IMR-90 (cell line): Measurements from ENCODE around the gene OR4K13. TPM values are rescaled to one million over a fixed set of nuclear protein-coding genes. Genes with fewer than 3 reads are reported as not detected.

Experiments used
- ATAC-seq: fragments of 200-7000 bp; cut with Tn5 transposase; 2 replicates; pipeline ENCODE4 v1.9.1; 2020; ENCODE audit warnings: low read depth, mild to moderate bottlenecking, moderate library complexity
- BruUV-seq: library from RNA; stranded (reverse); fragments of 400-500 nt; replicated peaks from 2 replicates; lab custom pipeline; 2021; lab: Mats Ljungman, UMichigan
- CTCF ChIA-PET: fragments of 300-600 bp; formaldehyde crosslinking; extraction: SDS; loops from one replicate; lab custom pipeline; 2021; ENCODE audit warnings: antibody characterized with exemption; lab: Yijun Ruan, JAX
- POLR2A ChIA-PET: fragments of 300-600 bp; sonication (Branson Sonifier 250); formaldehyde crosslinking; loops from one replicate; lab custom pipeline; 2022; ENCODE audit warnings: antibody characterized with exemption; ENCODE audit not compliant: unreplicated experiment; lab: Charles Lee
- DNase-seq: peaks from one replicate; pipeline ENCODE4 v3.0.0; 2013
- H2AFZ ChIP-seq: replicated peaks from 2 replicates; pipeline ENCODE3; 2013; ENCODE audit warnings: low read length, mild to moderate bottlenecking; ENCODE audit not compliant: poor library complexity
- H2AK5ac ChIP-seq: 2 replicates; pipeline ENCODE4 v1.6.1; 2013; ENCODE audit warnings: low read depth, low read length, inconsistent platforms
- H2AK9ac ChIP-seq: replicated peaks from 2 replicates; pipeline ENCODE3; 2013; ENCODE audit warnings: mild to moderate bottlenecking, low read depth, low read length, moderate library complexity; ENCODE audit not compliant: poor library complexity
- H2BK120ac ChIP-seq: 2 replicates; pipeline ENCODE4 v1.6.1; 2013; ENCODE audit warnings: low read depth, low read length, inconsistent platforms
- H2BK15ac ChIP-seq: 3 replicates; pipeline ENCODE4 v1.6.1; 2013; ENCODE audit warnings: low read depth, low read length, inconsistent platforms
- H2BK20ac ChIP-seq: 2 replicates; pipeline ENCODE4 v1.6.1; 2013; ENCODE audit warnings: low read depth, mild to moderate bottlenecking, inconsistent platforms, low read length, moderate library complexity
- H2BK5ac ChIP-seq: 2 replicates; pipeline ENCODE4 v1.6.1; 2013; ENCODE audit warnings: mild to moderate bottlenecking, low read depth, low read length, inconsistent platforms; ENCODE audit not compliant: poor library complexity, severe bottlenecking
- H3K14ac ChIP-seq: replicated peaks from 2 replicates; pipeline ENCODE4 v1.6.1; 2013; ENCODE audit warnings: low read depth, low read length, inconsistent platforms
- H3K18ac ChIP-seq: 2 replicates; pipeline ENCODE4 v1.6.1; 2013; ENCODE audit warnings: low read depth, low read length, control low read depth
- H3K23ac ChIP-seq: 2 replicates; pipeline ENCODE4 v1.6.1; 2013; ENCODE audit warnings: low read depth, low read length, inconsistent platforms
- H3K27ac ChIP-seq: 2 replicates; pipeline ENCODE4 v1.5.1; 2013; ENCODE audit warnings: mild to moderate bottlenecking, control low read depth, low read length; ENCODE audit not compliant: insufficient read depth
- H3K27me3 ChIP-seq: 2 replicates; pipeline ENCODE4 v1.6.1; 2013; ENCODE audit warnings: low read length; ENCODE audit not compliant: control insufficient read depth, insufficient read depth
- H3K36me3 ChIP-seq: 2 replicates; pipeline ENCODE4 v1.6.1; 2013; ENCODE audit warnings: low read length, mixed read lengths; ENCODE audit not compliant: control insufficient read depth, insufficient read depth
- H3K4ac ChIP-seq: 2 replicates; pipeline ENCODE4 v1.6.1; 2013; ENCODE audit warnings: low read depth, low read length, inconsistent platforms
- H3K4me1 ChIP-seq: 2 replicates; pipeline ENCODE4 v1.6.1; 2013; ENCODE audit warnings: low read length, mixed read lengths; ENCODE audit not compliant: control insufficient read depth, insufficient read depth
- H3K4me2 ChIP-seq: 2 replicates; pipeline ENCODE4 v1.6.1; 2013; ENCODE audit warnings: low read depth, mild to moderate bottlenecking, control low read depth, low read length, moderate library complexity
- H3K4me3 ChIP-seq: 2 replicates; pipeline ENCODE4 v1.5.1; 2013; ENCODE audit warnings: low read depth, mild to moderate bottlenecking, control low read depth, low read length, moderate library complexity; ENCODE audit not compliant: insufficient read depth
- H3K56ac ChIP-seq: 2 replicates; pipeline ENCODE4 v1.6.1; 2013; ENCODE audit warnings: low read length, inconsistent platforms; ENCODE audit not compliant: insufficient read depth; ENCODE audit errors: extremely low read depth
- H3K79me1 ChIP-seq, 2 experiments: 2 replicates each; pipeline ENCODE4 v1.6.1; 2013; ENCODE audit warnings: low read length in 2 of 2, inconsistent platforms in 1 of 2, low read depth in 1 of 2
- H3K9ac ChIP-seq: 2 replicates; pipeline ENCODE4 v1.6.1; 2013; ENCODE audit warnings: low read depth, low read length, control low read depth
- H3K9me1 ChIP-seq: 2 replicates; pipeline ENCODE4 v1.6.1; 2013; ENCODE audit warnings: low read length, inconsistent platforms; ENCODE audit not compliant: insufficient read depth
- H3K9me3 ChIP-seq: 2 replicates; pipeline ENCODE4 v1.6.1; 2013; ENCODE audit warnings: low read length; ENCODE audit not compliant: control insufficient read depth, insufficient read depth
- H4K20me1 ChIP-seq: 2 replicates; pipeline ENCODE4 v1.6.1; 2013; ENCODE audit warnings: low read length, inconsistent platforms; ENCODE audit not compliant: insufficient read depth
- H4K5ac ChIP-seq: 2 replicates; pipeline ENCODE4 v1.6.1; 2013; ENCODE audit warnings: mild to moderate bottlenecking, low read depth, low read length, control low read depth
- H4K8ac ChIP-seq, 2 experiments: 2 replicates each; pipeline ENCODE4 v1.6.1; 2013; ENCODE audit warnings: low read depth in 2 of 2, low read length in 2 of 2, control low read depth in 1 of 2, inconsistent platforms in 1 of 2
- H4K91ac ChIP-seq: 2 replicates; pipeline ENCODE4 v1.6.1; 2013; ENCODE audit warnings: low read depth, low read length, inconsistent platforms; ENCODE audit not compliant: insufficient read depth
- BHLHE40 ChIP-seq: fragments of 150-350 bp; IDR thresholded peaks from 2 replicates; pipeline ENCODE4 v1.6.1; 2016; ENCODE audit warnings: mild to moderate bottlenecking, low read depth, low read length
- CHD1 ChIP-seq: IDR thresholded peaks from 2 replicates; pipeline ENCODE4 v1.6.1; 2012; ENCODE audit warnings: low read depth, low read length, improper control_type of control experiment
- CTCF ChIP-seq: conservative IDR thresholded peaks from 2 replicates; pipeline ENCODE4 v1.5.1; 2012; ENCODE audit warnings: mild to moderate bottlenecking, low read depth, low read length, improper control_type of control experiment
- ELK1 ChIP-seq: fragments of 150-350 bp; IDR thresholded peaks from 2 replicates; pipeline ENCODE4 v1.6.1; 2016; ENCODE audit warnings: low read depth, mild to moderate bottlenecking, low read length, moderate library complexity, borderline replicate concordance
- FOS ChIP-seq: fragments of 150-350 bp; IDR thresholded peaks from 2 replicates; pipeline ENCODE4 v1.6.1; 2016; ENCODE audit warnings: low read depth, low read length
- MAFK ChIP-seq: IDR thresholded peaks from 2 replicates; pipeline ENCODE4 v1.6.1; 2012; ENCODE audit warnings: low read depth, low read length, improper control_type of control experiment
- MXI1 ChIP-seq: IDR thresholded peaks from 2 replicates; pipeline ENCODE4 v1.6.1; 2012; ENCODE audit warnings: low read depth, mild to moderate bottlenecking, low read length, moderate library complexity, borderline replicate concordance
- POLR2A ChIP-seq: IDR thresholded peaks from 2 replicates; pipeline ENCODE4 v1.6.1; 2012; ENCODE audit warnings: mild to moderate bottlenecking, low read depth, low read length
- RAD21 ChIP-seq: IDR thresholded peaks from 2 replicates; pipeline ENCODE4 v1.6.1; 2012; ENCODE audit warnings: low read length, improper control_type of control experiment
- WGBS, 2 experiments: methylation state at CpG; one replicate each; pipeline versions ENCODE4 v1.1.5 to v1.1.7; 2013; ENCODE audit warnings: missing lambda C conversion rate in 2 of 2; ENCODE audit not compliant: insufficient read length in 1 of 2; ENCODE audit errors: extremely low coverage in 2 of 2; 5-methylcytosine and 5-hydroxymethylcytosine counted together
- dilution Hi-C: fragments of 300-500 bp; cut with HindIII; formaldehyde crosslinking; loops from one replicate; pipeline ENCODE4 v1.14.3; 2018; ENCODE audit warnings: low sequenced_read_pairs; ENCODE audit not compliant: unreplicated experiment
- in situ Hi-C: fragments of 300-500 bp; cut with MboI; formaldehyde crosslinking; loops from 3 replicates; pipeline ENCODE4 v1.14.3; 2019; ENCODE audit warnings: low sequenced_read_pairs, inconsistent platforms, mixed read lengths
- intact Hi-C: fragments of 100-400 bp; cut with micrococcal nuclease; formaldehyde crosslinking; loops from 2 replicates; pipeline ENCODE4 v1.10.0; 2022
- polyA plus RNA-seq, 3 experiments: library from polyadenylated mRNA; depleted of rRNA; stranded (reverse); fragments of >200 nt; gene quantifications; 2 replicates each; pipeline ENCODE4 v1.2.3, GENCODE V29; 2012; ENCODE audit warnings: low replicate concordance in 1 of 3
- total RNA-seq: library from RNA; depleted of rRNA; stranded (reverse); fragments of >200 nt; gene quantifications from 2 replicates; pipeline ENCODE4 v1.2.3, GENCODE V29; 2012

The OR4K13 gene
- total and polyA plus RNA-seq, 2 of the 4 experiments (the other 2 are of a cell fraction), result not detected

GRCh38 chr14:20019257-20019865 lies 16.5 kb downstream of the OR4K13 start, which contains the start of gene OR4K14:
OR4K14 (minus strand) TSS chr14:20019307; CDS start chr14:20015193, 4,114 bp downstream.
- Histone ChIP-seq H3K36me3 (no peaks in the 10 kb centered on the region), H3K9ac (no peak within 1 kb of the TSS), H4K8ac (no peak within 1 kb of the TSS), H2BK15ac (no peak within 1 kb of the TSS), H3K9me1 (no peaks in the 10 kb centered on the region), H3K27me3 (no peaks in the 10 kb centered on the region), H3K4me2 (no peak within 1 kb of the TSS), H3K4me3 (no peak within 1 kb of the TSS), H4K20me1 (no peaks in the 10 kb centered on the region), H2AK9ac (no peak within 1 kb of the TSS), H4K5ac (no peak within 1 kb of the TSS), H3K23ac (no peak within 1 kb of the TSS), H2AK5ac (no peak within 1 kb of the TSS), H3K79me1 (no peaks in the 10 kb centered on the region), H2AFZ (no peak within 1 kb of the TSS), H3K4me1 (no peaks in the 10 kb centered on the region), H2BK20ac (no peak within 1 kb of the TSS), H2BK5ac (no peak within 1 kb of the TSS), H3K27ac (no peak within 1 kb of the TSS), H3K56ac (no peak within 1 kb of the TSS), H4K91ac (no peak within 1 kb of the TSS), H2BK120ac (no peak within 1 kb of the TSS), H3K14ac (no peak within 1 kb of the TSS), H3K4ac (no peak within 1 kb of the TSS), H3K18ac (no peak within 1 kb of the TSS), H3K9me3 (peaks cover 7% of the 10 kb centered on the region)
- BruUV-seq, result no TSS peak
- WGBS, 2 experiments, result no CpG with 5 or more reads among the region's 2 CpGs
- CTCF ChIA-PET, result no interaction called here
- in situ Hi-C loops, result no loop called here
- POLR2A ChIA-PET, result no interaction called here
- no peak for TF ChIP-seq ELK1
- TF ChIP-seq MAFK, result peak; percentile 56
- TF ChIP-seq BHLHE40, result no peak
- TF ChIP-seq POLR2A, result no peak
- no peak for TF ChIP-seq MXI1
- TF ChIP-seq FOS, result no peak
- no peak for TF ChIP-seq CTCF
- no peak for TF ChIP-seq RAD21
- no peak for TF ChIP-seq CHD1
- intact Hi-C loops, result no loop called here
- ATAC-seq, result no peak
- dilution Hi-C loops, result no loop called here
- no peak for DNase-seq
